Glutamatergic neuron (in vitro differentiated cells): ENCODE data around the gene TIPARP. TPM values are rescaled to one million over a fixed set of nuclear protein-coding genes. Genes with fewer than 3 reads are reported as not detected.

Experiments
- DNase-seq: peaks from one replicate; pipeline ENCODE4 v3.0.0; 2022
- H3K27ac Mint-ChIP-seq: one replicate; pipeline ENCODE4 v1.8.0; 2020; ENCODE audit warnings: mild to moderate bottlenecking, mixed read lengths, inconsistent platforms; ENCODE audit not compliant: unreplicated experiment
- H3K27me3 Mint-ChIP-seq: one replicate; pipeline ENCODE4 v1.8.0; 2020; ENCODE audit warnings: mild to moderate bottlenecking, moderate library complexity, mixed read lengths, inconsistent platforms; ENCODE audit not compliant: unreplicated experiment
- H3K36me3 Mint-ChIP-seq: one replicate; pipeline ENCODE4 v1.8.0; 2020; ENCODE audit warnings: mild to moderate bottlenecking, mixed read lengths, inconsistent platforms; ENCODE audit not compliant: unreplicated experiment
- H3K4me1 Mint-ChIP-seq: one replicate; pipeline ENCODE4 v1.8.0; 2020; ENCODE audit warnings: mild to moderate bottlenecking, low read depth, mixed read lengths, inconsistent platforms; ENCODE audit not compliant: unreplicated experiment
- H3K4me3 Mint-ChIP-seq: one replicate; pipeline ENCODE4 v1.8.0; 2020; ENCODE audit warnings: mild to moderate bottlenecking, mixed read lengths, inconsistent platforms; ENCODE audit not compliant: unreplicated experiment
- H3K9me3 Mint-ChIP-seq: one replicate; pipeline ENCODE4 v1.8.0; 2020; ENCODE audit warnings: mild to moderate bottlenecking, moderate library complexity, mixed read lengths, inconsistent platforms; ENCODE audit not compliant: unreplicated experiment
- CTCF ChIP-seq: fragments of 200-600 bp; sonication (generic); IDR thresholded peaks from one replicate; pipeline ENCODE4 v1.5.0; 2021; ENCODE audit not compliant: partially characterized antibody, unreplicated experiment
- long read RNA-seq: library from polyadenylated mRNA; unstranded; transcript quantifications from one replicate; pipeline ENCODE4 v2.0.0, GENCODE V29; 2020; ENCODE audit not compliant: unreplicated experiment
- total RNA-seq: library from RNA; stranded (reverse); fragmentation: NEBNext Ultra II Directional; extraction: Animal tissue kit (Norgen Biotek cat#: 25700); gene quantifications from one replicate; pipeline ENCODE4 v1.2.1, GENCODE V29; 2021; ENCODE audit not compliant: unreplicated experiment

The TIPARP gene
- total RNA-seq = 9.5 TPM
- long read RNA-seq, partial matches to known transcripts = 1 of 2 reads
- long read RNA-seq, other reads (novel, unspliced or antisense) = 1 of 2 reads

- Mint-ChIP-seq H3K9me3 (peaks cover 6% of the 10 kb centered on the region), H3K27ac (peak within 1 kb of the TSS; percentile 96), H3K4me1 (peaks cover 2% of the 10 kb centered on the region), H3K36me3 (no peaks in the 10 kb centered on the region), H3K4me3 (peak within 1 kb of the TSS; percentile 93), H3K27me3 (peaks cover 1% of the 10 kb centered on the region)
- peak; percentile 100 for DNase-seq
- TF ChIP-seq CTCF = peak; percentile 67
These were observed at the start of gene TIPARP for GRCh38 chr3:156674046-156674910. TSS of gene TIPARP (plus strand) at chr3:156674590. CDS start at chr3:156677698, 3,108 bp downstream.

GRCh38 chr3:156626104-156626503, 48.3 kb upstream of the TIPARP start:
- Mint-ChIP-seq H3K4me3 (no peak overlapping the region), H3K9me3 (peaks cover 3% of the 10 kb centered on the region), H3K4me1 (no peaks in the 10 kb centered on the region), H3K36me3 (no peaks in the 10 kb centered on the region), H3K27me3 (peaks cover 2% of the 10 kb centered on the region), H3K27ac (no peak overlapping the region)
- no peak for DNase-seq
- TF ChIP-seq CTCF = no peak

GRCh38 chr3:156627946-156628569, 46.3 kb upstream of the TIPARP start:
- Mint-ChIP-seq H3K9me3 (peaks cover under 1% of the 10 kb centered on the region), H3K4me1 (no peaks in the 10 kb centered on the region), H3K27me3 (peaks cover 2% of the 10 kb centered on the region), H3K4me3 (no peak overlapping the region), H3K36me3 (no peaks in the 10 kb centered on the region), H3K27ac (no peak overlapping the region)
- no peak for DNase-seq
- TF ChIP-seq CTCF = no peak

- DNase-seq = no peak
- H3K4me1 Mint-ChIP-seq = no peaks in the 10 kb centered on the region
- no peak for TF ChIP-seq CTCF
- no peaks in the 10 kb centered on the region for H3K9me3 Mint-ChIP-seq
- H3K36me3 Mint-ChIP-seq = no peaks in the 10 kb centered on the region
- no peak overlapping the region for H3K4me3 Mint-ChIP-seq
- peaks cover 2% of the 10 kb centered on the region for H3K27me3 Mint-ChIP-seq
- no peak overlapping the region for H3K27ac Mint-ChIP-seq
These were observed 45.4 kb upstream of the TIPARP start for GRCh38 chr3:156628836-156629618.
